OCI-LY1 (cell line): ENCODE measurements around the gene DMRTC2.

Experiments
- EZH2 ChIP-seq: fragments of 200-600 bp; sonication (generic), shearing (Covaris generic); IDR thresholded peaks from 2 replicates; pipeline ENCODE4 v1.8.0; 2017; ENCODE audit warnings: borderline replicate concordance, mixed run types, mild to moderate bottlenecking, antibody characterized with exemption, low read length, moderate library complexity, mixed read lengths
- TF ChIP-seq, protein P1 (sequence below): fragments of 200-600 bp; sonication (generic), shearing (Covaris generic); IDR thresholded peaks from 2 replicates; pipeline ENCODE4 v1.5.1; 2017; ENCODE audit warnings: mild to moderate bottlenecking, antibody characterized with exemption, low read length, moderate library complexity, mixed read lengths

DNA sequence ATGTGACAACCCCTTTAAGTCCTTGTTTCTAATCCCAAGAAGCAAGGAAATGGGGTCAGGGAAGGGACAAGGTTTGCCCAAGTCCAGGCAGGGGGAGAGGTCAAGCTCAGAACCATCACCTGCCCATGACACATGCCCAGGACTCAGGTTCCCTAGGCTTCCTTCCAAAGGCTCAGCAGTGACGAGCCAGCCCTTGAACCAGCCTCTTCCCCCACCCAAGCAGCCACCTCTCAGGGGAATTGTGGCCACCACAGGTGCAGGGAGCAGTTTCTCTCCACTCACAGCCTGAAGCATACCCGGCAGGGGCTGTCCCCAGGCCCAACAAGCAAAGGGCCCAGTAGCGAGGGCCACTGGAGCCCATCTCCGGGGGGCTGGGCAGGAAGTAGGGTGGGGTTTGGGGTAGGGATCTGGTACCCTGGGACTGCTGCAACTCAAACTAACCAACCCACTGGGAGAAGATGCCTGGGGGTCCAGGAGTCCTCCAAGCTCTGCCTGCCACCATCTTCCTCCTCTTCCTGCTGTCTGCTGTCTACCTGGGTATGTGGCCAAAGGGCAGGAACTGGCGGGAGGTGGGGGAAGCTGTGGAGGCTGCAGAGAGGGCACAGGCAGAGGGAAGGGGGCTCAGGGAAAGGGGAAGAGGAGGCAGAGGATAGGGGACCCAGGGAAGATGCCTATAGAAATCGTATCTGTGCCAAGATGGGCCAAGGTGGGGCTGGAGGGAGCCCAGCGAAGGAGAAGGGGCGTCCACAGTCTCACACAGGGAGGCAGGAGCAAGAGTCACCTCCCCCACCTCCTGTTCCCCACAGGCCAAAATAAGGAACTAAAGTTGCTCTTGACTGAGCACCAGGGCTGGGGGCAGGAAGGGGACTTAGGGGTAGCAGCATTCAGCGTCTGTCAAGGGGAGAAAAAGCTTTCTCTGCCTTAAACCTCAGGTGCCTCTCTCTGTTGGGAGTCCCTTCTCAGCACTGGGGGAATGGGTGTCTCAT is 32.3 kb downstream of the DMRTC2 start, which contains the start of gene CD79A:
- TF ChIP-seq, protein P1, sequence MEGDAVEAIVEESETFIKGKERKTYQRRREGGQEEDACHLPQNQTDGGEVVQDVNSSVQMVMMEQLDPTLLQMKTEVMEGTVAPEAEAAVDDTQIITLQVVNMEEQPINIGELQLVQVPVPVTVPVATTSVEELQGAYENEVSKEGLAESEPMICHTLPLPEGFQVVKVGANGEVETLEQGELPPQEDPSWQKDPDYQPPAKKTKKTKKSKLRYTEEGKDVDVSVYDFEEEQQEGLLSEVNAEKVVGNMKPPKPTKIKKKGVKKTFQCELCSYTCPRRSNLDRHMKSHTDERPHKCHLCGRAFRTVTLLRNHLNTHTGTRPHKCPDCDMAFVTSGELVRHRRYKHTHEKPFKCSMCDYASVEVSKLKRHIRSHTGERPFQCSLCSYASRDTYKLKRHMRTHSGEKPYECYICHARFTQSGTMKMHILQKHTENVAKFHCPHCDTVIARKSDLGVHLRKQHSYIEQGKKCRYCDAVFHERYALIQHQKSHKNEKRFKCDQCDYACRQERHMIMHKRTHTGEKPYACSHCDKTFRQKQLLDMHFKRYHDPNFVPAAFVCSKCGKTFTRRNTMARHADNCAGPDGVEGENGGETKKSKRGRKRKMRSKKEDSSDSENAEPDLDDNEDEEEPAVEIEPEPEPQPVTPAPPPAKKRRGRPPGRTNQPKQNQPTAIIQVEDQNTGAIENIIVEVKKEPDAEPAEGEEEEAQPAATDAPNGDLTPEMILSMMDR: no peak
- no peak for TF ChIP-seq EZH2
